Testis (tissue), 2 donors: ENCODE results near the gene MAPKAPK5.

Experiments
- POLR2A ChIP-seq: fragments of 450-650 bp; IDR thresholded peaks from one replicate; pipeline ENCODE4 v1.6.1; 2017; ENCODE audit warnings: antibody characterized with exemption, mild to moderate bottlenecking, moderate library complexity
- TF ChIP-seq, protein P1 (sequence below), 3 experiments: fragments of 450-650 bp in 2 of 3; fragments of 200-600 bp in 1 of 3; sonication (generic) in 1 of 3; IDR thresholded peaks; one replicate each; pipeline ENCODE4 v1.5.1; 2016 to 2019; ENCODE audit warnings: antibody characterized with exemption in 3 of 3, mild to moderate bottlenecking in 2 of 3, moderate library complexity in 1 of 3

DNA sequence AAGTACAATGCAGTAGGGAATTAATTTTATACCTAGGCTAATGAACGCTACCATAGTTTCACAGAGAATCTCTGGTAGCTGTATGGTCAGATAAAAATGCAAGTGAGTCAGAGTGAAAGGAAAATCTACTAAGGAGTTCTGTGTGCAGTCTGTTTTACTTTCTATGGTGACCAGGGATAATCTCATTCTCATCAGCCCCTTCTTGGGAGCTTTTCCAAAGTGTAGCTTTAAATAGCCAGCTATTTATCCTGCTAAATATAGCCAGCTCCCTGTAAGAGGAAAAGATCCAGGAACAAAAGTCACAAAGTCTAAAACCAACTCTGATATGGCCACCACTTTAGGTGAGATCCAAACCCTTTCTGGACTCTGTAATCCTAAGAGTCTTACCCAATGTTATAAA, 95.4 kb downstream of the MAPKAPK5 start:
- TF ChIP-seq, protein P1, sequence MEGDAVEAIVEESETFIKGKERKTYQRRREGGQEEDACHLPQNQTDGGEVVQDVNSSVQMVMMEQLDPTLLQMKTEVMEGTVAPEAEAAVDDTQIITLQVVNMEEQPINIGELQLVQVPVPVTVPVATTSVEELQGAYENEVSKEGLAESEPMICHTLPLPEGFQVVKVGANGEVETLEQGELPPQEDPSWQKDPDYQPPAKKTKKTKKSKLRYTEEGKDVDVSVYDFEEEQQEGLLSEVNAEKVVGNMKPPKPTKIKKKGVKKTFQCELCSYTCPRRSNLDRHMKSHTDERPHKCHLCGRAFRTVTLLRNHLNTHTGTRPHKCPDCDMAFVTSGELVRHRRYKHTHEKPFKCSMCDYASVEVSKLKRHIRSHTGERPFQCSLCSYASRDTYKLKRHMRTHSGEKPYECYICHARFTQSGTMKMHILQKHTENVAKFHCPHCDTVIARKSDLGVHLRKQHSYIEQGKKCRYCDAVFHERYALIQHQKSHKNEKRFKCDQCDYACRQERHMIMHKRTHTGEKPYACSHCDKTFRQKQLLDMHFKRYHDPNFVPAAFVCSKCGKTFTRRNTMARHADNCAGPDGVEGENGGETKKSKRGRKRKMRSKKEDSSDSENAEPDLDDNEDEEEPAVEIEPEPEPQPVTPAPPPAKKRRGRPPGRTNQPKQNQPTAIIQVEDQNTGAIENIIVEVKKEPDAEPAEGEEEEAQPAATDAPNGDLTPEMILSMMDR (IDR thresholded peaks at IDR 0.05): no peak
- TF ChIP-seq POLR2A: no peak
